HG02870 (cell line): Measurements from ENCODE around the gene EIF3A.
"Not testable (repeated sequence)": the region's sequence is repeated elsewhere in the genome, so short reads cannot be mapped to it uniquely, and the experiment has no call there.

Experiments used
- ATAC-seq: cut with Tn5 transposase; IDR thresholded peaks from one replicate; pipeline ENCODE4 v1.9.1; 2021; ENCODE audit warnings: mild to moderate bottlenecking, moderate library complexity; ENCODE audit not compliant: unreplicated experiment

EIF3A gene

GRCh38 chr10:119051775-119052174 lies 28.8 kb downstream of the EIF3A start:
- ATAC-seq = no peak

- no peak for ATAC-seq
These were observed 30.8 kb downstream of the EIF3A start for GRCh38 chr10:119049777-119050176.

- ATAC-seq = no peak
These were observed 31.3 kb downstream of the EIF3A start for GRCh38 chr10:119049361-119049760.

- ATAC-seq = no peak
These were observed 35.1 kb downstream of the EIF3A start for GRCh38 chr10:119045561-119045960.

- no peak for ATAC-seq
These were observed 38.4 kb downstream of the EIF3A start for GRCh38 chr10:119042169-119042568.

GRCh38 chr10:119041326-119041725 lies 39.3 kb downstream of the EIF3A start:
- ATAC-seq = no peak

GRCh38 chr10:119039161-119039560 lies 41.5 kb downstream of the EIF3A start:
- no peak for ATAC-seq

- no peak for ATAC-seq
These were observed 49.0 kb downstream of the EIF3A start for GRCh38 chr10:119031496-119032059.

GRCh38 chr10:119030421-119031250 lies 50.0 kb downstream of the EIF3A start:
- peak; percentile 60 for ATAC-seq

GRCh38 chr10:119029613-119030420 lies 50.8 kb downstream of the EIF3A start, which contains the start of gene NANOS1:
Gene NANOS1, plus strand, starts transcription at chr10:119029714. Its CDS starts 88 bp downstream, at chr10:119029802.
- ATAC-seq = peak; percentile 18

- ATAC-seq = peak; percentile 49
These were observed 51.6 kb downstream of the EIF3A start for GRCh38 chr10:119028900-119029612.

- not testable (repeated sequence) for ATAC-seq
These were observed 52.1 kb downstream of the EIF3A start for GRCh38 chr10:119028445-119028899.

- no peak for ATAC-seq
These were observed 54.1 kb downstream of the EIF3A start for GRCh38 chr10:119026301-119027110.

- no peak for ATAC-seq
These were observed 54.8 kb downstream of the EIF3A start for GRCh38 chr10:119025776-119026175.

- ATAC-seq = no peak
These were observed 55.3 kb downstream of the EIF3A start for GRCh38 chr10:119025336-119025735.

GRCh38 chr10:119024882-119025281 lies 55.7 kb downstream of the EIF3A start:
- no peak for ATAC-seq

GRCh38 chr10:119023553-119023868 lies 57.1 kb downstream of the EIF3A start:
- no peak for ATAC-seq

- ATAC-seq = no peak
These were observed 57.6 kb downstream of the EIF3A start for GRCh38 chr10:119022846-119023552.

GRCh38 chr10:119020627-119020946 lies 60.0 kb downstream of the EIF3A start:
- ATAC-seq = no peak

GRCh38 chr10:119007211-119007574 lies 73.4 kb downstream of the EIF3A start:
- no peak for ATAC-seq
